M059J (cell line): Measurements from ENCODE around the gene ERICH3. TPM values are rescaled to one million over a fixed set of nuclear protein-coding genes. Genes with fewer than 3 reads are reported as not detected.

Experiments
- total RNA-seq: library from RNA; depleted of rRNA; stranded (reverse); fragments of >200 nt; shearing (Covaris generic); gene quantifications from 2 replicates; pipeline ENCODE4 v1.2.3, GENCODE V29; 2014; rRNA removed

Gene ERICH3
- total RNA-seq, 1 experiment from 2014 or later, result not detected

Other genes with a start within 250 kb of the ERICH3 start
- gene LRRC53, start 161.2 kb downstream of the ERICH3 start, total RNA-seq, result not detected in 2 replicates
- gene CRYZ, start 59.3 kb upstream of the ERICH3 start, total RNA-seq, result 58.6 and 72.8 TPM in 2 replicates
- gene TYW3, start 59.4 kb upstream of the ERICH3 start, total RNA-seq, result 11.3 and 17.1 TPM in 2 replicates